Fibroblast of lung (primary cell): ENCODE data around the gene QSOX1. TPM values are rescaled to one million over a fixed set of nuclear protein-coding genes. Genes with fewer than 3 reads are reported as not detected.

ENCODE experiments used
- DNase-seq, 2 donors: peaks; one replicate each; pipeline versions ENCODE4 v3.0.0 to v3.0.0-alpha.2; 2010; ENCODE audit warnings: low read depth in 2 of 2
- H2AFZ ChIP-seq: 2 replicates; pipeline ENCODE4 v1.5.1; 2012; ENCODE audit warnings: low read length, control low read depth, inconsistent platforms
- H3K27ac ChIP-seq: 2 replicates; pipeline ENCODE4 v1.5.1; 2011; ENCODE audit warnings: low read length, control low read depth; ENCODE audit not compliant: insufficient read depth
- H3K27me3 ChIP-seq: 2 replicates; pipeline ENCODE4 v1.5.1; 2011; ENCODE audit warnings: mild to moderate bottlenecking, low read length; ENCODE audit not compliant: control insufficient read depth, insufficient read depth
- H3K36me3 ChIP-seq: 2 replicates; pipeline ENCODE4 v1.5.1; 2011; ENCODE audit warnings: low read length; ENCODE audit not compliant: control insufficient read depth, insufficient read depth
- H3K4me1 ChIP-seq: 2 replicates; pipeline ENCODE4 v1.5.1; 2011; ENCODE audit warnings: low read length; ENCODE audit not compliant: control insufficient read depth, insufficient read depth; ENCODE audit errors: extremely low read depth
- H3K4me2 ChIP-seq: 2 replicates; pipeline ENCODE4 v1.5.1; 2011; ENCODE audit warnings: low read length, control low read depth; ENCODE audit not compliant: insufficient read depth; ENCODE audit errors: extremely low read depth
- H3K4me3 ChIP-seq, 4 experiments: fragments of 200-600 bp in 1 of 4; sonication (generic) in 1 of 4; replicated peaks in 1 of 4; 2 replicates each; pipeline ENCODE4 v1.5.1; 2011 to 2016; ENCODE audit warnings: low read length in 4 of 4, low read depth in 3 of 4, mild to moderate bottlenecking in 3 of 4, control low read depth in 2 of 4, inconsistent platforms in 1 of 4, mixed read lengths in 1 of 4; ENCODE audit not compliant: insufficient read depth in 1 of 4; ENCODE audit errors: control extremely low read depth in 1 of 4
- H3K79me2 ChIP-seq: 2 replicates; pipeline ENCODE4 v1.5.1; 2012; ENCODE audit warnings: mild to moderate bottlenecking, low read length, inconsistent platforms; ENCODE audit not compliant: control insufficient read depth, insufficient read depth
- H3K9ac ChIP-seq: 2 replicates; pipeline ENCODE4 v1.5.1; 2011; ENCODE audit warnings: mild to moderate bottlenecking, low read length, control low read depth; ENCODE audit not compliant: insufficient read depth
- H3K9me3 ChIP-seq: 2 replicates; pipeline ENCODE4 v1.5.1; 2012; ENCODE audit warnings: low read depth, low read length; ENCODE audit not compliant: control insufficient read depth, insufficient read depth
- H4K20me1 ChIP-seq: 2 replicates; pipeline ENCODE4 v1.5.1; 2011; ENCODE audit warnings: low read length; ENCODE audit not compliant: control insufficient read depth, insufficient read depth; ENCODE audit errors: extremely low read depth
- EZH2 ChIP-seq: IDR thresholded peaks from 2 replicates; pipeline ENCODE4 v1.5.1; 2012; ENCODE audit warnings: low read length, control low read depth, mild to moderate bottlenecking; ENCODE audit errors: missing control alignments
- polyA plus RNA-seq, 2 donors: library from polyadenylated mRNA; depleted of rRNA in 1 of 2; stranded (reverse) in 1 of 2; unstranded in 1 of 2; fragments of >200 nt; gene quantifications; 2 replicates each; pipeline ENCODE4 v1.2.1, GENCODE V29; 2011 to 2012; ENCODE audit warnings: missing spikeins in 1 of 2
- total RNA-seq: library from RNA; depleted of rRNA; stranded (reverse); fragments of >200 nt; gene quantifications from 2 replicates; pipeline ENCODE4 v1.2.1, GENCODE V29; 2014
- TF ChIP-seq, protein P1 (sequence below), 2 donors: IDR thresholded peaks in 1 of 2; conservative IDR thresholded peaks in 1 of 2; 1 replicate in 1 of 2; 2 replicates in 1 of 2; pipeline ENCODE4 v1.5.1; 2011 to 2012; ENCODE audit warnings: low read length in 2 of 2, control low read depth in 1 of 2, inconsistent platforms in 1 of 2, low read depth in 1 of 2, mild to moderate bottlenecking in 1 of 2

QSOX1 gene
- total and polyA plus RNA-seq, 2 donors (not counting 1 experiment from before 2014, with no cell fraction given), result 799 to 1,312 TPM

GRCh38 chr1:180175806-180176205, 21.1 kb downstream of the QSOX1 start:
- Histone ChIP-seq H3K36me3 (peaks cover 20% of the 10 kb centered on the region), H4K20me1 (no peaks in the 10 kb centered on the region), H3K4me1 (peaks cover 8% of the 10 kb centered on the region), H3K27ac (no peak overlapping the region), H3K9ac (no peak overlapping the region), H3K27me3 (no peaks in the 10 kb centered on the region), H3K4me2 (no peak overlapping the region), H2AFZ (no peak overlapping the region), H3K79me2 (peaks cover 8% of the 10 kb centered on the region), H3K4me3 (no peak overlapping the region), H3K9me3 (no peaks in the 10 kb centered on the region)
- no peak for DNase-seq
- TF ChIP-seq, protein P1, sequence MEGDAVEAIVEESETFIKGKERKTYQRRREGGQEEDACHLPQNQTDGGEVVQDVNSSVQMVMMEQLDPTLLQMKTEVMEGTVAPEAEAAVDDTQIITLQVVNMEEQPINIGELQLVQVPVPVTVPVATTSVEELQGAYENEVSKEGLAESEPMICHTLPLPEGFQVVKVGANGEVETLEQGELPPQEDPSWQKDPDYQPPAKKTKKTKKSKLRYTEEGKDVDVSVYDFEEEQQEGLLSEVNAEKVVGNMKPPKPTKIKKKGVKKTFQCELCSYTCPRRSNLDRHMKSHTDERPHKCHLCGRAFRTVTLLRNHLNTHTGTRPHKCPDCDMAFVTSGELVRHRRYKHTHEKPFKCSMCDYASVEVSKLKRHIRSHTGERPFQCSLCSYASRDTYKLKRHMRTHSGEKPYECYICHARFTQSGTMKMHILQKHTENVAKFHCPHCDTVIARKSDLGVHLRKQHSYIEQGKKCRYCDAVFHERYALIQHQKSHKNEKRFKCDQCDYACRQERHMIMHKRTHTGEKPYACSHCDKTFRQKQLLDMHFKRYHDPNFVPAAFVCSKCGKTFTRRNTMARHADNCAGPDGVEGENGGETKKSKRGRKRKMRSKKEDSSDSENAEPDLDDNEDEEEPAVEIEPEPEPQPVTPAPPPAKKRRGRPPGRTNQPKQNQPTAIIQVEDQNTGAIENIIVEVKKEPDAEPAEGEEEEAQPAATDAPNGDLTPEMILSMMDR (conservative IDR thresholded peaks at IDR 0.05 in 1 of 2, IDR thresholded peaks at IDR 0.05 in 1 of 2; ENCODE audit: low read depth in 1 of 2, low read length in 2 of 2), result no peak
- TF ChIP-seq EZH2, result no peak

DNA sequence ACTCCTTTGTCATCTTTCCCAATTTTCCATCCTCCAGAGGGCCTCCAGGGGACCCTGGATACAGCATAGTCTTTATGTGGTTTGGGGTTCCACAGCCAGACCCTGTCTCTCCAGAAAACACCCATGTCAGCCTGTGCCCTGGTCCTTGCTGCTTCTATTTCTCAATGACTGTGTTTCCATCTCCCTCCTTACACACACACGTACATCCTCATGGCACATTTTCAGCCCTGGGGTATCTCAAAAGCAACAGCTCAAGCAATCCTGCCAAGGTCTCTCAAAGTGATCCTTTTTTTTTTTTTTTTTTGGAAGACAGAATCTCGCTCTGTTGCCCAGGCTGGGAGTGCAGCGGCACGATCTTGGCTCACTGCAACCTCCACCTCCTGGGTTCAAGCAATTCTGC, 22.3 kb downstream of the QSOX1 start:
- no peak for TF ChIP-seq EZH2
- TF ChIP-seq, protein P1 (conservative IDR thresholded peaks at IDR 0.05 in 1 of 2, IDR thresholded peaks at IDR 0.05 in 1 of 2; ENCODE audit: low read depth in 1 of 2, low read length in 2 of 2), result no peak
- H3K27ac ChIP-seq, result no peak overlapping the region

DNA sequence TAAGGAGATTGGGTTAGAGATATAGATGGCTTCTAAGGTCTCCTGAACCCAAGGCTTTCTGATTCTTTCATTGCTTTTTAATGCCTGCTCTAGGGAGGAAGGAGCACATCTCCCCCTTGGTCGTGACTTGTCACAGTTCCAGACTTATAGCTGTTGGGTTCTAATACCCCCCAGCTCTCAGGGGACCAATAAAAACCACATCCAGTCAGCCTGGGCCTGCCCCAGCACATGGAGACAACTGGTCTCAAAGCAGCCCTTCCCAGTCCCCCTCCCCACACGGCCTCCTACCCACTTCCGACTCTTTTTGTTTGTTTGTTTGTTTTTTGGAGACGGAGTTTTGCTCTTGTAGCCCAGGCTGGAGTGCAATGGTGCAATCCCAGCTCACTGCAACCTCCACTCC, 23.3 kb downstream of the QSOX1 start:
- no peak overlapping the region for H3K4me2 ChIP-seq
- H3K27me3 ChIP-seq, result no peaks in the 10 kb centered on the region
- H3K36me3 ChIP-seq, result peaks cover 29% of the 10 kb centered on the region
- no peak overlapping the region for H3K9ac ChIP-seq
- no peaks in the 10 kb centered on the region for H4K20me1 ChIP-seq
- H3K4me3 ChIP-seq, result no peak overlapping the region
- H3K79me2 ChIP-seq, result peaks cover 1% of the 10 kb centered on the region
- no peaks in the 10 kb centered on the region for H3K9me3 ChIP-seq
- TF ChIP-seq, protein P1 (conservative IDR thresholded peaks at IDR 0.05 in 1 of 2, IDR thresholded peaks at IDR 0.05 in 1 of 2; ENCODE audit: low read depth in 1 of 2, low read length in 2 of 2), result no peak
- H2AFZ ChIP-seq, result no peak overlapping the region
- no peak for DNase-seq
- H3K27ac ChIP-seq, result no peak overlapping the region
- H3K4me1 ChIP-seq, result peaks cover 8% of the 10 kb centered on the region

More for the DNA sequence above, 22.3 kb downstream of the QSOX1 start:
- peaks cover 8% of the 10 kb centered on the region for H3K4me1 ChIP-seq
- H3K9me3 ChIP-seq, result no peaks in the 10 kb centered on the region
- H3K4me3 ChIP-seq, result no peak overlapping the region
- no peak for DNase-seq
- no peaks in the 10 kb centered on the region for H3K27me3 ChIP-seq
- H2AFZ ChIP-seq, result no peak overlapping the region
- no peak overlapping the region for H3K4me2 ChIP-seq
- H4K20me1 ChIP-seq, result no peaks in the 10 kb centered on the region
- peaks cover 1% of the 10 kb centered on the region for H3K79me2 ChIP-seq
- H3K36me3 ChIP-seq, result peaks cover 22% of the 10 kb centered on the region
- no peak overlapping the region for H3K9ac ChIP-seq
